NCI-H748 treated with DMSO at 0.1 percent for 48 hours (cell line): ENCODE results near the gene SFTA2.
"Not testable (repeated sequence)": the region's sequence is repeated elsewhere in the genome, so short reads cannot be mapped to it uniquely, and the experiment has no call there.

Experiments used
- DNase-seq: peaks from one replicate; lab custom pipeline; 2025; lab: John Stamatoyannopoulos, UW

SFTA2 gene

DNA sequence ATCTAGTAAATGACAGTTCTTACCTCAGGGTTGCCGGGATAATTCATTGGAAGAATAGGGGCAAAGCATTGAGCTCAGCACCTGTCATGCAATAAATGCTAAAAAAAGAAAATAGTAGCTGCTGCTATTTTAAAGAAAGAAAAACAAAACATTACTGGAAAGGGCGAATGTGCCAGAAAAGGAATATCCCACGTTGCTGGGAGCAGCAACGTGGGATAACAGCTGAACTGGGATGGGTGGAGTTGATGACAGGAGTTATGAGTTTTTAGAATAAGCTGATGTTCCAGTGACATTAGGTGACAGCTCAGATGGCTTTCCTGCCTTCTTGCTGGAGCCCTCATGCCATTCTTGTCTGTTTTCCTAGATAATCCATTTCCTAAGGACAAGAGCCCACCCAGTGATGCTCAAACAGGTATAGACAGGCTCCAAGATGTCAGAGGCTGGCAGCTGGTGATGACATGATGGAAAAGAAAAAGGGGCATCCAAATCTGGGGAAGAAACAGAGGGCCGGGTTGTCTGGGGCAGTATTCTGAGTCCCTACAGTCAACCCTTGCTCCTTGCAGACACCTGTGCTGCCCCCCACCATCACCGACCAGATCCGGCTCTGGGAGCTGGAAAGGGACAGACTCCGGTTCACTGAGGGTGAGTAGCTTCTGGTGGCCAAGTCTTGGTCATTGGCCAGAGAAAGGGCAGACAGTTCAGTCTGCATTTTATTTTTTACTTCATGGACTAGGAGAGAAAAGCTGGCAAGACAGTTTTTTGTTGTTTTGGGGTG lies 19.0 kb downstream of the SFTA2 start:
- no peak for DNase-seq

DNA sequence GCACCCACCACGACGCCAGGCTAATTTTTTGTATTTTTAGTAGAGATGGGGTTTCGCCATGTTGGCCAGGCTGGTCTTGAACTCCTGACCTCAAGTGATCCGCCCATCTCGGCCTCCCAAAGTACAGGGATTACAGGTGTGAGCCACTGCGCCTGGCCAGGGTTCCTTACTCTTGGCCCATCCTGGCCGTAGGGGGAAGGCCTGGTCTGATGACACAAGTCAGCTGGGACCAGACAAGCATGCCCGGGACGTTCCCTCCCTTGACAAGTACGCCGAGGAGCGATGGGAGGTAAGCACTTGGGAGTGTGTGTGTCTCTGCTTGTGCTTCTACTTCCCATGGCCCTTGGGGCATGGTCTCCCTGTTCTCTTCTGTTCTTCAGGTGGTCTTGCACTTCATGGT lies 21.5 kb downstream of the SFTA2 start:
- DNase-seq, result not testable (repeated sequence)

DNA sequence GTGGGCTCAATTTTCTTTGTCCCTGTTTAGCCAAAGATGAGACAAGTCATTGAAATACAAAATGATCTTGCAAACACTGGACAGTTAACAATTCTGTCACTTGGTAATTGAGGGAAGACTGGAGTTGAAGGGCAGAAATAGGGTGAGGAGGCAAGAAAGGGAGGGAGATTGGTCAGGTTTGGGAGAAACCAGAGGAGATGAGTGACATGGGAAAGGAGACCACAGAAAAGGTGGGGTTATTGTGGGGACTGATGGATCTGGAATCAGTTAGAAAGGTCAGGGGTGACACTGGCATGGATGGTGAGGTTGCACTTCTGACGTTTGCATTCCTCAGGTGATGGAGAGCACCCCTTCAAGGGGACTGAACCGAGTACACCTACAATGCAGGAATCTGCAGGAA lies 23.3 kb downstream of the SFTA2 start:
- no peak for DNase-seq

DNA sequence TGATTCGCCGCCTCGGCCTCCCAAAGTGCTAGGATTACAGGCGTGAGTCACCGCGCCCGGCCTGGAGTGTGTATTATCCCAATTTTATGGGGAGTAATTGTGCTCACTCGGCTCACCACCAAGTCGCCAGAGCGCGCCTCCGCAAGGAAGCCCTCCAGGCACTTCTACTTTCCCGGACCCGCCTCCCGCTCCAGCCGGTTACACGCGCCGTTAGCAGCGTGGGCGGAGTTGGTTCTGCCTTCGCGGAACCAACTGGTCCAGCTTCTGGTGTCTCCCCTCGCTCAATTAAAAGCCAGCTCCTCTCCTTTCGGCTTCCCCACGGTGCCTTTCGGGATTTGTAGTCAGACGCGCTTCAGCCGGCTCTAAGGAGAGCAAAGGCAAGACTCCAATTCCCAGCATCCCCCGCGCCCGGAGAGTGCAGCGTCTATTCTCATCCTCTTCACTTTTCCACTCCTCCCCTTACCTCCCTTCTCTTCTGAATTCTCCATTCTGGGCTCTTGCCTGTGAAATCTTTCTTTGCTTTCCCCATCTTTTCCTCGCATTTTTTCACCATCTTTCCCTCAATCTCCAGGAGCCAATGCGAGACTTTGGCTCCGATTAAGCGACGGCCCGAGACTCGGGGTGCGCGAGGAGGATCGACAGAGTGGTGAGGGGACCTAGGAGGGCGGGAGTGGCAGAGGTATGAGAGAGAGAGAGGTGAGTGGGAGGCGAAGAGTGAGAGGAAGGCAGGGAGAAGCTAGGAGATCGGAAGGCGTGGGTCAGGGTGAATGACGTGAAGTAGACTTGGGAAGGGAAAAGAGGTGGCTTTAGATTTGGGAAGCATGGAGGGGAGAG lies 24.0 kb downstream of the SFTA2 start, which contains the start of gene GTF2H4:
Gene GTF2H4, plus strand, starts transcription at position 450 of the 834 bp plus-strand sequence.
- peak; percentile 99 for DNase-seq

DNA sequence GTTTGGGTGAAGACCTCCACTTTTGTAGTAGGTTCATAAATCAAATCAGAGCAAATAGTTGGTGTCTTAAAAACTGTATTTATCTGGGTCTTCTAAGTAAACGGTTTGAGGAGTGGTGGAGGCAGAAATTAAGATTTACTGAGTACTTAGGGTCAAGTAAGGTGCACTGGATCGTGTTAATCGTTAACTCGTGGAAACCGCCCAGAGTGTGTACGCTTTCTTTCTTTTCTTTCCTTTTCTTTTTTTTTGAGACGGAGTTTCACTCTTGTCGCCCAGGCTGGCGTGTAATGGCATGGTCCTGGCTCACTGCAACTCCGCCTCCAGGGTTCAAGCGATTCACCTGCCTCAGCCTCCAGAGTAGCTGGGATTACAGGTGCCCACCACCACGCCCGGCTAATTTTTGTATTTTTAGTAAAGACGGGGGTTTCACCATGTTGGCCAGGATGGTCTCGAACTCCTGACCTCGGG lies 24.6 kb downstream of the SFTA2 start:
- DNase-seq, result not testable (repeated sequence)

- no peak for DNase-seq
Measured at GRCh38 chr6:30903236-30903635, 28.7 kb downstream of the SFTA2 start.

DNA sequence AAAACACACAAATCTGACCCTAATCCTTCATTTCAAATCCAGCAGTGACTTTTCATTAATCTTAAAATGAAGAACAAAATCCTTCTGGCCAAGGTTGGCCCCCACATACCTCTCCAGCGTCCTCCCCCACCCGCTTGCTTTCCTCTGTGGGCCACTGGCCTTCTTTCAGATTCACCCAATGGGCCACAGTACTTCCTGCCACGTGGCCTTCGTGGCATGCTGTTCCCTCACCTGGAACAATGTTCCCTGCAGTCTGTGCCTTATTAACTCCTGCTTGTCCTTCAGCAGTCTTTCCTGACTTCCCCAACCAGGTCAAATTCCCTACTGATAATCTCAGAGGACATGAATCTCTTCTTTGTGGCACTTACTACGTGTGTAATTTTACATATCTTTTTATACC lies 29.3 kb downstream of the SFTA2 start:
- no peak for DNase-seq

- not testable (repeated sequence) for DNase-seq
Measured at GRCh38 chr6:30902196-30902595, 29.8 kb downstream of the SFTA2 start.

DNA sequence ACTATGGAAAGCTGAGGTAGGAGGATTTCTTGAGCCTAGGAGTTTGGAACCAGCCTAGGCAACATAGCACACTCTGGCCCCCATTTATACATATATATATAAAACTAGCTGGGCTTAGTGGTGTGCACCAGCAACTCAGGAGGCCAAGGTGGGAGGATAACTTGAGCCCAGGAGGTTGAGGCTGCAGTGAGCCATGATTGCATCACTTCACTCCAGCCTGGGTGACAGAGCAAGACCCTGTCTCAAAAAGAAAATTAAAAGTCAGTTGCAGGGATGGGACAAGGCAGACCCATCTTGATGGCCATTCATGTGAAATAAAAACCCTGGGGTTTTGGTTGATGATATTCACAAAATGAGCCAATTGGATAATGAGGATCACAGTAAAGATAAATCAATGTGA lies 30.5 kb downstream of the SFTA2 start:
- DNase-seq, result no peak

DNA sequence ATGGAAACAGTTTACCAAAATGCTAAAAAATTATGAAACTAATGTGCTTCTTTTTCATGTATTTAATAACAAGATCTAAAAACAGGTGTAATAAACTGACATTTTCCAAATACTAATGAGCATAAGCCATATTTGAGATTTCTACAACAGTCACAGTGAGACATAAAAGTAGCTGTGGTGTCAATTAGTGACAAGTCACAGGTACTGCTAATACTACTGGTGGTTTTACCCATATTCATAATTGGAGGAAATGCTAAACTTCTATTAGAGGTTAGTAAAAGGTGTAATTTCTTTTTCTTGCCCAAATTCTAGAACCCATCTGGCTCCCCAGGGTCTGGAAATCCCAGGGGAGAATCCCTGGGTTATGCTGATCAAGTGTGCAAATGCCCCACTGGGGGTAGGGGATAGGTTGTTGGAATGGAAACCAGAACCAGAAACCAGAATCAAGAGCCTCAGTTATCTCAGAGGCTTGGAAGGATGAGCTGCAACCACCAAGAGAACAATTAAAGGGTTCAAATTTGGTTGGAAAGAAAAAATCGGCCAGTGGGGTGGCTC lies 31.0 kb downstream of the SFTA2 start:
- no peak for DNase-seq

GRCh38 chr6:30898750-30899360 lies 33.1 kb downstream of the SFTA2 start:
- DNase-seq, result no peak

- DNase-seq, result no peak
Measured at GRCh38 chr6:30897882-30898281, 34.1 kb downstream of the SFTA2 start.

GRCh38 chr6:30896541-30896940 lies 35.4 kb downstream of the SFTA2 start:
- DNase-seq, result no peak

DNA sequence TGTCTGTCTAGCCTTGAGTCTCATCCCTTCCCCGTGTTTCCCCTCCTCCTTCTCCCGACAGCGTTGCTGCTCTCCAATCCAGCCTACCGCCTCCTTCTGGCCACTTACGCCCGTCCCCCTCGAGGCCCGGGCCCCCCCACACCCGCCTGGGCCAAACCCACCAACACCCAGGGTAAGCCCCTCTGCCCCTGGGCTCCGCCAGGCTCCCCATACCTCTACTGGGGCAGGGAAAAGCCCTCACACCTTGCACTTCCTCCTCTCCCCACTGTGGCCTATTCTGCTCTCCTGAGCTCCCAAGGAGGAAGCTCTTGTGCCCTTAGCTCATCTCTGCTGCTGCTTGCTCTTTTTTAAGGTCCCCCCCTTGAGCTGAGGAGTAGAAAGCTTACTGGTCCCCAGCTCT lies 36.6 kb downstream of the SFTA2 start:
- no peak for DNase-seq

DNA sequence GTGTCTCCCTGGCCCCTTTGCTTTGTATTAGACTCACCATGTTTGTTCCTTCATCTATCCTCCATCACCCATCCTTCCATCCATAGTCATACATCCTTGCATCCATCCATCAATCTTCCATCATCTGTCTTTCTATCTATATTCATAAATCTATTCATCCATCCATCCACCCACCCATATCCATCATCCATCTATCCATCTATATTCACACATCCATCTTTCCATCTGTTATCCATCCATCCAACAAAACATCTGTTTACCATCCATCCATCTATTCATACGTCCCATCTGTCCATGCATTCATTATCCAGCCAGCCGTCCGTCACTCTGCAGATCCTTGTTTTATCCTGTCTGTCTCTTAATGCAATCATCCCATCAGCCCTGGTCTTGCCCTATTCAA lies 37.0 kb downstream of the SFTA2 start:
- no peak for DNase-seq

DNA sequence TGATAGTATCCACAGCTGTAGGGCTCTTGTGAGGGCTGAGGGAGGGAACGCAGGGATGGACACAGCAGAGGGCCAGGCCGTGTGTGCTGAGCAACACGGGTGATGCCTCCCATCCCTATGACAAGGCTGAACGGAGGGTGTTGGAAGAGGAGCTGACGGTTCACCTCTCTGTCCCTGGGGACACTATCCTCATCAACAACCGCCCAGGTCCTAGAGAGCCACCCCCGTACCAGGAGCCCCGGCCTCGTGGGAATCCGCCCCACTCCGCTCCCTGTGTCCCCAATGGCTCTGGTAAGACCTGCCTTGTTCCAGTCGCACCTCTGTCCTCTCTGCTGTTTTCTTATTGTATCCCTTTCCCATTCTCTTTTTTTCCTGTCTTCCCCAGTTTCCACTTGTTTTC lies 37.6 kb downstream of the SFTA2 start:
- DNase-seq, result no peak

DNA sequence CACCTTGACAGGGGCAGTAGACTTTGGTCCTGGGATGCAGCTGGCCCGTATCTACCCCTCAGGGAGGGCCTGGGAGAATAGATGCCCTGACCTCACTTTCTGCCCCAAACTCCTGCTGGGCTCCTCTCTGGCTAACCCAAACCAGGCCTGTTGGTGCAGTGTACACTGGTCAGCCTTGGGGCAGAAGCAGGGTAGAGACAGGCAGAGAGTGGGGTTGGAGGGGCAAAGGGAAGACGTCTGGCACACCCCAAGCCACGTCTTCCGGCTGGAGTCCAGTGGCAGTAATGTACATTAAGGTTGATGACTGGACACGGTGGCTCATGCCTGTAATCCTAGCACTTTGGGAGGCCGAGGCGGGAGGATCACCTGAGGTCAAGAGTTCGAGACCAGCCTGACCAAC lies 38.3 kb downstream of the SFTA2 start:
- no peak for DNase-seq

DNA sequence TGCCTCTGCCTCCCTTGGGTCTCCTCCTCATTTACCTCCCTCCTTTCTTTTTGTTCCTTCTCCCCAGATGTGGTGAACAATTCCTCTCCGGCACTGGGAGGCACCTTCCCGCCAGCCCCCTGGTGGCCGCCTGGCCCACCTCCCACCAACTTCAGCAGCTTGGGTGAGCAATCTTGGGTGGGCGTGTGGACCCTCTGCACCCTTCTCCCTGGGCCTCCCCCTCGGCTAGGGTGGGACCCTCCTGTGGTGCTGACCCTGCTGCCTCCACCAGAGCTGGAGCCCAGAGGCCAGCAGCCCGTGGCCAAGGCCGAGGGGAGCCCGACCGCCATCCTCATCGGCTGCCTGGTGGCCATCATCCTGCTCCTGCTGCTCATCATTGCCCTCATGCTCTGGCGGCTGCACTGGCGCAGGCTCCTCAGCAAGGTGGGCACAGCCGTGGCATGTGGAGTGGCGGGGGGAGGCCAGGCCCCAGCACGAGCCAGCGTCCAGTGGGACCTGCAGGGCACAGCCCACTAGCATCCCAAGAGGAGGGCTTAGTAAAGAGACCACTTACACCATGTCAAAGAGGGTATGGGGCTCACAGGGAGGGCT lies 38.9 kb downstream of the SFTA2 start:
- DNase-seq, result no peak

- no peak for DNase-seq
Measured at GRCh38 chr6:30891816-30892538, 40.0 kb downstream of the SFTA2 start.

- DNase-seq, result no peak
Measured at GRCh38 chr6:30891450-30891723, 40.6 kb downstream of the SFTA2 start.

GRCh38 chr6:30890646-30891449 lies 41.1 kb downstream of the SFTA2 start:
- DNase-seq, result no peak
